ENCODE data around the gene EPB41L1.

Gene EPB41L1

DNA sequence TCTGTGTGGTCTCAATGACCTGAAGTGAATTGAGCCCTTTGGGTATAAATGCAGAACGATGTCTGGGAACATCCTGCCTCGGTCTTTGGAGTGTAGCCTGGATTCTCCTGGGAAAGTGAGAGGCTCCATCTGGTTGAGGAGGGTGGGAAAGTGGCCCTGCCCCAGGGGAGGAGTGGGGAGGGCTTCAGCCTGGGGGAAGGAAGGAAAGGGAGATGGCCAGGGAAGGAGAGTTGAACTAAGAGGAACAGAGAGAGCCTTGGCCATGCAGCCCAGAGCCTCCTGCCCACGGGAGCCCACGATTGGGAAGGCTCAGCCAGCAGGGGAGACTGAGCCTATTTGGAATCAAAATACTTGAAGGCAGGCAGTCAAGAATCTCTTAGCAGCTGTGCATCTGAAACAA is 2.3 kb upstream of the EPB41L1 start:
- no peak for TF ChIP-seq YY1 (IDR thresholded peaks at IDR 0.05; ENCODE audit: low read depth)
- TF ChIP-seq TAF1 (IDR thresholded peaks at IDR 0.05; ENCODE audit: low read depth), result no peak
- TF ChIP-seq, protein P1, sequence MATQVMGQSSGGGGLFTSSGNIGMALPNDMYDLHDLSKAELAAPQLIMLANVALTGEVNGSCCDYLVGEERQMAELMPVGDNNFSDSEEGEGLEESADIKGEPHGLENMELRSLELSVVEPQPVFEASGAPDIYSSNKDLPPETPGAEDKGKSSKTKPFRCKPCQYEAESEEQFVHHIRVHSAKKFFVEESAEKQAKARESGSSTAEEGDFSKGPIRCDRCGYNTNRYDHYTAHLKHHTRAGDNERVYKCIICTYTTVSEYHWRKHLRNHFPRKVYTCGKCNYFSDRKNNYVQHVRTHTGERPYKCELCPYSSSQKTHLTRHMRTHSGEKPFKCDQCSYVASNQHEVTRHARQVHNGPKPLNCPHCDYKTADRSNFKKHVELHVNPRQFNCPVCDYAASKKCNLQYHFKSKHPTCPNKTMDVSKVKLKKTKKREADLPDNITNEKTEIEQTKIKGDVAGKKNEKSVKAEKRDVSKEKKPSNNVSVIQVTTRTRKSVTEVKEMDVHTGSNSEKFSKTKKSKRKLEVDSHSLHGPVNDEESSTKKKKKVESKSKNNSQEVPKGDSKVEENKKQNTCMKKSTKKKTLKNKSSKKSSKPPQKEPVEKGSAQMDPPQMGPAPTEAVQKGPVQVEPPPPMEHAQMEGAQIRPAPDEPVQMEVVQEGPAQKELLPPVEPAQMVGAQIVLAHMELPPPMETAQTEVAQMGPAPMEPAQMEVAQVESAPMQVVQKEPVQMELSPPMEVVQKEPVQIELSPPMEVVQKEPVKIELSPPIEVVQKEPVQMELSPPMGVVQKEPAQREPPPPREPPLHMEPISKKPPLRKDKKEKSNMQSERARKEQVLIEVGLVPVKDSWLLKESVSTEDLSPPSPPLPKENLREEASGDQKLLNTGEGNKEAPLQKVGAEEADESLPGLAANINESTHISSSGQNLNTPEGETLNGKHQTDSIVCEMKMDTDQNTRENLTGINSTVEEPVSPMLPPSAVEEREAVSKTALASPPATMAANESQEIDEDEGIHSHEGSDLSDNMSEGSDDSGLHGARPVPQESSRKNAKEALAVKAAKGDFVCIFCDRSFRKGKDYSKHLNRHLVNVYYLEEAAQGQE (IDR thresholded peaks at IDR 0.05; ENCODE audit: low read depth), result no peak
- TF ChIP-seq EP300 (IDR thresholded peaks at IDR 0.05; ENCODE audit: borderline replicate concordance), result no peak
- no peak for TF ChIP-seq EGR1 (IDR thresholded peaks at IDR 0.05)
- TF ChIP-seq, protein P2, sequence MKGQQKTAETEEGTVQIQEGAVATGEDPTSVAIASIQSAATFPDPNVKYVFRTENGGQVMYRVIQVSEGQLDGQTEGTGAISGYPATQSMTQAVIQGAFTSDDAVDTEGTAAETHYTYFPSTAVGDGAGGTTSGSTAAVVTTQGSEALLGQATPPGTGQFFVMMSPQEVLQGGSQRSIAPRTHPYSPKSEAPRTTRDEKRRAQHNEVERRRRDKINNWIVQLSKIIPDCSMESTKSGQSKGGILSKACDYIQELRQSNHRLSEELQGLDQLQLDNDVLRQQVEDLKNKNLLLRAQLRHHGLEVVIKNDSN (IDR thresholded peaks at IDR 0.05), result no peak
- TF ChIP-seq TEAD4 (IDR thresholded peaks at IDR 0.05), result no peak
- no peak for TF ChIP-seq RAD21 (IDR thresholded peaks at IDR 0.05; ENCODE audit: low read depth)
- no peak for TF ChIP-seq CREB1 (IDR thresholded peaks at IDR 0.05; ENCODE audit: low read depth)
- TF ChIP-seq NFIC (IDR thresholded peaks at IDR 0.05), result no peak
- no peak for TF ChIP-seq FOXM1 (IDR thresholded peaks at IDR 0.05; ENCODE audit: borderline replicate concordance, low read depth)
- no peak for TF ChIP-seq TCF12 (IDR thresholded peaks at IDR 0.05; ENCODE audit: low read depth)
- TF ChIP-seq MAX (IDR thresholded peaks at IDR 0.05), result no peak
- TF ChIP-seq CEBPB (IDR thresholded peaks at IDR 0.05), result no peak
- TF ChIP-seq ZBTB7A (IDR thresholded peaks at IDR 0.05; ENCODE audit: low read depth), result no peak

- TF ChIP-seq TEAD4 (IDR thresholded peaks at IDR 0.05) (no peak), RAD21 (IDR thresholded peaks at IDR 0.05; ENCODE audit: low read depth) (no peak), ZBTB7A (IDR thresholded peaks at IDR 0.05; ENCODE audit: low read depth) (no peak), CEBPB (IDR thresholded peaks at IDR 0.05) (no peak), NFIC (IDR thresholded peaks at IDR 0.05) (no peak), EGR1 (IDR thresholded peaks at IDR 0.05) (no peak), FOXM1 (IDR thresholded peaks at IDR 0.05; ENCODE audit: borderline replicate concordance, low read depth) (no peak), MAX (IDR thresholded peaks at IDR 0.05) (no peak), YY1 (IDR thresholded peaks at IDR 0.05; ENCODE audit: low read depth) (no peak), TCF12 (IDR thresholded peaks at IDR 0.05; ENCODE audit: low read depth) (no peak)
These were observed 1.3 kb upstream of the EPB41L1 start for GRCh38 chr20:36153204-36153603.

DNA sequence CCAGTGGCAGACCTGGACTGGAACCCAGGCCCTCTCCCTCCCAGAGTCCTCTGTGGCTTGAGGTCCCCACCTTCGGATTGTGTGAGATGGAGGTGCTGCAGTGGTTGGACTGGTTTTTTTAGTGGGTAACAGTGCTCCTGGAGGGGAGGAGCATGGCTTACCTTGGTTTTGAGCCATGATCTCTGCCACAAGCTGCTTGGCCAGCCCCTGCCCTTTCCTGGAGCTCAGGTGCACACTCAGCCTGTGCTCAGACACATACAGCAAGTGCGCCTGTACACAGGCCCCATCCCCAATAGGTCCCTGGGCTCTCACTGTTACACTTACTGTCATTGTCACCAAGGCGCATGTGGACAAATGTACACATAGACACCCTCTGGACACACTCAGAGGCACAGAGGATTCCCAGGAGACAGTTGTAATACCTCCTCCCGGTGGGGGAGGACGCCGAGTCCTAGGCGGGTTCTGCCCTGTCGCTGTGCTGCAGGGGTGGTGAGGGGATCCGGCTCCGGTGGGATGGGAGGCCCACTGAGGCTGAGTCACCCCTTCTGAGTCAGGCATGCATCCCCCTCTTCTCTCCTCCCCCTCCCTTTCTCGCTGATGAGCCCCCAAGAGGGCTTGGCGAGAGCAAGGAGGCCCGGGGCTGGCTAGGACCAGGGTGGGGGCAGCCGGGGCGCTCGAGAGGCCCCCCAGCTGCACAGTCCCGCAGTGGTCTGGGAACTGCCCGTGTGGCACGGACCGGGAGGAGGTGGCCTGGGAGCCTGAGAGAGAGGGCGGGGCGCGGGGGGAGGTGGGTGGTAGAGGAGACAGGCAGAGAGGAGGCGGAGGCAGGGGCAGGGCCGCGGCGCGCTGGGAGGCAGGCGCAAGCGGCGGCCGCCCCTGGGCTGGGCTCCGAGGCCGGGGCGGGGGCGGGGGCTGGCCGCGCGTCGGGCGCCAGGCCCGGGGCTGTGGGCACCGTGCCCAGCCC is 522 bp upstream of the EPB41L1 start:
- no peak for TF ChIP-seq NFIC (IDR thresholded peaks at IDR 0.05)
- no peak for TF ChIP-seq ZBTB7A (IDR thresholded peaks at IDR 0.05; ENCODE audit: low read depth)
- 0 out of 2 replicates have a peak, but pooled peaks have one; percentile 24 for TF ChIP-seq MAX (IDR thresholded peaks at IDR 0.05)
- TF ChIP-seq EGR1 (IDR thresholded peaks at IDR 0.05), result peak; percentile 53; the same call in 1 of the 2 replicates

- TF ChIP-seq TAF1 (IDR thresholded peaks at IDR 0.05; ENCODE audit: low read depth), result no peak
- no peak for TF ChIP-seq CEBPB (IDR thresholded peaks at IDR 0.05)
- TF ChIP-seq RAD21 (IDR thresholded peaks at IDR 0.05; ENCODE audit: low read depth), result no peak
- no peak for TF ChIP-seq TEAD4 (IDR thresholded peaks at IDR 0.05)
- TF ChIP-seq TCF12 (IDR thresholded peaks at IDR 0.05; ENCODE audit: low read depth), result no peak
- no peak for TF ChIP-seq NFIC (IDR thresholded peaks at IDR 0.05)
- no peak for TF ChIP-seq YY1 (IDR thresholded peaks at IDR 0.05; ENCODE audit: low read depth)
- no peak for TF ChIP-seq CREB1 (IDR thresholded peaks at IDR 0.05; ENCODE audit: low read depth)
- no peak for TF ChIP-seq MAX (IDR thresholded peaks at IDR 0.05)
- TF ChIP-seq EP300 (IDR thresholded peaks at IDR 0.05; ENCODE audit: borderline replicate concordance), result no peak
- TF ChIP-seq, protein P2 (IDR thresholded peaks at IDR 0.05), result no peak
These were observed 1.1 kb downstream of the EPB41L1 start for GRCh38 chr20:36155629-36155971.

GRCh38 chr20:36155991-36156390 is 1.5 kb downstream of the EPB41L1 start:
- TF ChIP-seq CREB1 (IDR thresholded peaks at IDR 0.05; ENCODE audit: low read depth) (no peak), NFIC (IDR thresholded peaks at IDR 0.05) (no peak), CEBPB (IDR thresholded peaks at IDR 0.05) (no peak), EGR1 (IDR thresholded peaks at IDR 0.05) (no peak), TEAD4 (IDR thresholded peaks at IDR 0.05) (no peak)
- TF ChIP-seq, protein P1 (IDR thresholded peaks at IDR 0.05; ENCODE audit: low read depth), result no peak

All from Ishikawa (cell line).